ENCODE results near the gene PSG7.
"Not testable (repeated sequence)": the region's sequence is repeated elsewhere in the genome, so short reads cannot be mapped to it uniquely, and the experiment has no call there.

Gene PSG7

DNA sequence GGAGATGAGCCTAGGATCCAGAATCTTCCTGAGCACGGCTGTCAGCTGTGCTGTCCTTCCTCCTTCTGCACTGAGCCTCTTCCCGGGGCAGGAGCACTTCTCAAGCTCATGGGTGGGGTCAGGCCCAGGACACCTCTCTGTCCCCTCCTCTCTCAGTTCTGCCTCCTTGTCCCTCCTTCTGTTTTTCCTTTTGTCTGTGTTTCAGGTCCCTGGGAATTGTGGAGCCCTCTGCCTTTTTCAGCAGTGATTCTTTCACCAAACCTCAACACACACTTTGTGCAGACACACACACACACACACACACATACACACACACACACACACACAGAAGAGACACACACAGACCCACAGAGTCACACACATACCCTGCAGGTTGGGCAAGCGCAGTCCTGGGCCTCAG is at the start of gene PSG7:
Gene PSG7 (minus strand): TSS at position 101 of the 400 bp plus-strand sequence. CDS start 131 bp downstream, outside the sequence.
- H3K4me3 Mint-ChIP-seq, H3K27ac Mint-ChIP-seq, H3K9me3 Mint-ChIP-seq, H3K4me1 Mint-ChIP-seq, H3K36me3 Mint-ChIP-seq: not testable (repeated sequence)
- peaks cover 11% of the 10 kb centered on the region for H3K27me3 Mint-ChIP-seq

GRCh38 chr19:42985588-42985987 is 48.6 kb upstream of the PSG7 start:
- H3K27me3 Mint-ChIP-seq = peaks cover 18% of the 10 kb centered on the region
- peaks cover 3% of the 10 kb centered on the region for H3K36me3 Mint-ChIP-seq
- no peak overlapping the region for H3K4me3 Mint-ChIP-seq
- H3K4me1 Mint-ChIP-seq = no peaks in the 10 kb centered on the region
- no peak overlapping the region for H3K27ac Mint-ChIP-seq
- peaks cover 21% of the 10 kb centered on the region for H3K9me3 Mint-ChIP-seq

- Mint-ChIP-seq H3K9me3 (peaks cover 24% of the 10 kb centered on the region), H3K27me3 (peaks cover 13% of the 10 kb centered on the region)
- not testable (repeated sequence) for H3K4me3 Mint-ChIP-seq, H3K4me1 Mint-ChIP-seq, H3K27ac Mint-ChIP-seq, H3K36me3 Mint-ChIP-seq
Observed at GRCh38 chr19:42982111-42982510, 45.1 kb upstream of the PSG7 start.

- not testable (repeated sequence) for H3K4me1 Mint-ChIP-seq, H3K4me3 Mint-ChIP-seq, H3K27me3 Mint-ChIP-seq, H3K9me3 Mint-ChIP-seq, H3K36me3 Mint-ChIP-seq, H3K27ac Mint-ChIP-seq
Observed at GRCh38 chr19:42971451-42971850, 34.4 kb upstream of the PSG7 start.

DNA sequence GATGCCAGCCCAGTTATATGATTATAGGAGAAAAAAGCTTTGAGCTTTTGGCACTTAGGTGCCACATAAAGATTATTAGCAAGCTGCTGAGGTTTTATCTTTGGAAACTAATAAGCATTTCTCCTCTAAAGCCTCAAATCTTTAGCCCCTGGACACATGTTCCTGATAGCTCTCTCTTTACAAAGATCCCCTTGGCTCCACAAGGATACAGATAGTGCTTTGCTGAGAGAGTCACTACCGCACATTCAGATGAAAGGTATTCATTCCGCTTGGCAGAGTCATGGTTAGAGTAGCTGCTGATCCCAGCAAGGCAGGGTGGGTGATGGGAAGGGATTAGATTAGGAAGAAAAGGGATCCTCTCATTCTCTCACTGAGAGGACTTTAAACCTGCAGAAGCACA is 28.2 kb upstream of the PSG7 start:
- Mint-ChIP-seq H3K27me3 (peaks cover 1% of the 10 kb centered on the region), H3K27ac (no peak overlapping the region), H3K36me3 (no peaks in the 10 kb centered on the region), H3K9me3 (no peaks in the 10 kb centered on the region), H3K4me1 (no peaks in the 10 kb centered on the region), H3K4me3 (no peak overlapping the region)

DNA sequence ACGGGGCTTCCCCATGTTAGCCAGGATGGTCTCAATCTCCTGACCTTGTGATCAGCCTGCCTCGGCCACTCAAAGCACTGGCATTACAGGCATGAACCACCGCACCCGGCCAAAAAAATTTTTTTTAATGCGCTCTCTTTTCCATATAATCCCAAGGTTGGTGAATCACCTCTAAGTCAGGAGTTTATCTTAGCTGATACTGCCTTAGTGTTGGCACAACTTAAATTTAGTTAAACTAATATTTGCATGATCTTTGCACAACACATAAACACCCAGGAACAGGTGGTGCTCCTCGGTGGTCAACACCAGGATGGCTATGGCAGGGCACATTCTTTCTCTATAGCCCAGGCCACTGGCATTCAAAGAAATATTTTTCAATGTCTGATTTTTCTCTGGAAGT is 24.1 kb upstream of the PSG7 start:
- H3K36me3 Mint-ChIP-seq = no peaks in the 10 kb centered on the region
- no peaks in the 10 kb centered on the region for H3K4me1 Mint-ChIP-seq
- H3K27ac Mint-ChIP-seq = no peak overlapping the region
- no peaks in the 10 kb centered on the region for H3K9me3 Mint-ChIP-seq
- H3K27me3 Mint-ChIP-seq = peaks cover 6% of the 10 kb centered on the region
- no peak overlapping the region for H3K4me3 Mint-ChIP-seq

- H3K36me3 Mint-ChIP-seq, H3K27ac Mint-ChIP-seq, H3K9me3 Mint-ChIP-seq, H3K4me3 Mint-ChIP-seq, H3K4me1 Mint-ChIP-seq, H3K27me3 Mint-ChIP-seq: not testable (repeated sequence)
Observed at GRCh38 chr19:42952126-42952525, 15.1 kb upstream of the PSG7 start.

DNA sequence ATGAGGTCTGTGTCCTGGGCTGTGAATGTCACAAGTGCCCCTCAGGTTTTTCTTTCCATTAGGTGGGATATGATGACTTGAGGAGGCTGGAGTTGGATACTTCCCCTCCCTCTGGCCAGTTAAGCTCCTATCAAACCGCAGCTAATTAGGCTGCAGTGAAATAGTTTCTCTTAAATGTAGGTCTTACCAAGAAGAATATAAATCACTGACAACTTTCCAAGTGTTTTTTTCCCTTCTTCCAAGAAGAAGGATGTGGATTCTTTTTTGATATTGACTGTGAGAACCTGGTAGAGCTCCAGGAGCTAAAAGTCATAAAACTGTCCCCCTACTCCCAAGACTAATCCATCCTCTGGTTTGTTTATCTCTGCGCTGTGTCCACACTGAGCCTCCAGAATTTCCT is 14.5 kb upstream of the PSG7 start:
- H3K9me3 Mint-ChIP-seq, H3K27me3 Mint-ChIP-seq, H3K27ac Mint-ChIP-seq, H3K4me1 Mint-ChIP-seq, H3K36me3 Mint-ChIP-seq, H3K4me3 Mint-ChIP-seq: not testable (repeated sequence)

DNA sequence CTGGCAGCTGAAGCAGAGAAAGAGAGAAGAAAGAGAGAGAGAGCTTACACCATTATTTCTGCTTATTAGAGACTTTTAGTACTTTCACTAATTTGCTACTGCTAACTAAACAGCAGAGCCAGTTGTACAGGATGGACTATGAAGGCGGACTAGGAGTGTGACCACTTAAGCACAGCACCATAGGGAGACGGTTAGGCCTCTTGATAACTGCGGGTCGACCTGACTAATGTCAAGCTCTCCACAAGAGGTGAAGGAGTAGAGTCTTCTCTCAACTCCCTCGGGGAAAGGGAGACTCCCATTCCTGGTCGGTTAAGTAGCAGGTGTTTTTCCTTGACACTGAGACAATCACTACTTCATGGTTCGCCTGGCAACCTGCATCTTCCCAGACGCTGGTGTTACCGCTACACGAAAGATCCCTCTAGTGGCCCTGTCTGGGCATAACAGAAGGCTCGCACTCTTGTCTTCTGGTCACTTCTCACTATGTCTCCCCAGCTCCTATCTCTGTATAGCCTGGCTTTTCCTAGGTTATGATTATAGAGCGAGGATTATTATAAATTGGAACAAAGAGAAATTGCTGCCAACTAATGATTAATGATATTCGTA is 5.3 kb upstream of the PSG7 start:
- Mint-ChIP-seq H3K4me1 (no peaks in the 10 kb centered on the region), H3K27ac (no peak overlapping the region), H3K4me3 (no peak overlapping the region), H3K27me3 (peaks cover 21% of the 10 kb centered on the region), H3K9me3 (no peaks in the 10 kb centered on the region), H3K36me3 (no peaks in the 10 kb centered on the region)

- not testable (repeated sequence) for H3K27me3 Mint-ChIP-seq, H3K4me3 Mint-ChIP-seq, H3K36me3 Mint-ChIP-seq
Observed at GRCh38 chr19:42934726-42935125, 2.3 kb downstream of the PSG7 start.

DNA sequence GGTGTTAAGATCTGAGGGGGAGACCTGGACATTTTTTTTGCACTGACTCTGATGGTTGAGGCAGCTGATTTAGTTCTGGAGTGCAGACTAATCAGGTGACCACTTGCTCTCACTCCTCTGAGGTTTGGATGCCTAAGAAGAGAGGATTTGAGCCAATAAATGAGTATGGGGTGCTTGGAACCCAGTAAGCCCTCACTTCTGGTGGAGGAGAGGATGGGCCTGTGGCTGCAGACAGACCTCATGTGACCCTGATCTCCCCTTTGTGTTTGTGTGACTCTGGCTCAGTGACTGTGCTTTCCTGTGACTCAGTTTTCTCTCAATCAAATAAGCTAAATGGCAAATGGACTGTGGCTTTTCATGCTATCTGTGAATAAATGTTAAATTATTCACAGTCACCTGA is 2.8 kb downstream of the PSG7 start:
- not testable (repeated sequence) for H3K27ac Mint-ChIP-seq, H3K4me1 Mint-ChIP-seq, H3K9me3 Mint-ChIP-seq, H3K4me3 Mint-ChIP-seq, H3K36me3 Mint-ChIP-seq, H3K27me3 Mint-ChIP-seq

More at GRCh38 chr19:42934726-42935125, 2.3 kb downstream of the PSG7 start:
- not testable (repeated sequence) for H3K9me3 Mint-ChIP-seq, H3K4me1 Mint-ChIP-seq, H3K27ac Mint-ChIP-seq

GRCh38 chr19:42933412-42933811 is 3.6 kb downstream of the PSG7 start:
- not testable (repeated sequence) for H3K27me3 Mint-ChIP-seq, H3K4me1 Mint-ChIP-seq, H3K4me3 Mint-ChIP-seq, H3K27ac Mint-ChIP-seq, H3K9me3 Mint-ChIP-seq, H3K36me3 Mint-ChIP-seq

- H3K36me3 Mint-ChIP-seq, H3K27me3 Mint-ChIP-seq, H3K4me1 Mint-ChIP-seq, H3K4me3 Mint-ChIP-seq, H3K27ac Mint-ChIP-seq, H3K9me3 Mint-ChIP-seq: not testable (repeated sequence)
Observed at GRCh38 chr19:42932485-42933101, 4.4 kb downstream of the PSG7 start.

DNA sequence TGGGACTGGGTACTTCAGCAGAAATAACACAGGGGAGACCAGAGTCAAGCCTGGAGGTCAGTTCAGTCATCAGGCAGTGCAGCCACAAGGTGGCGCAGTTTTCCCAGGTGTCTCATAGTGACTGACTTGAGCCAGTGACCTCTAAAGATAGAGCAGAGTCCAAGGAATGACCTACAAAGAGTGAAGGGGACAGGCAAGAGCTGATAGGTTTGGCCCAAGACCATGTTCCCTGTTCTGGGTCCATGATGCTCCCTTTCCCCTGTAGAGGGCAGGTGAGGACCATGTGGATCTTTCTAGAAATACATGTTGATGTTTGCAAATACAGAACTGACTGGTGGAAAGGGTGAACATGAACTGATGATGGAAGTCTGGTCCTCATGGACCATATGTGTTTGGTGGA is 6.8 kb downstream of the PSG7 start:
- H3K9me3 Mint-ChIP-seq, H3K36me3 Mint-ChIP-seq, H3K4me3 Mint-ChIP-seq, H3K27ac Mint-ChIP-seq, H3K4me1 Mint-ChIP-seq: not testable (repeated sequence)
- peaks cover 11% of the 10 kb centered on the region for H3K27me3 Mint-ChIP-seq

DNA sequence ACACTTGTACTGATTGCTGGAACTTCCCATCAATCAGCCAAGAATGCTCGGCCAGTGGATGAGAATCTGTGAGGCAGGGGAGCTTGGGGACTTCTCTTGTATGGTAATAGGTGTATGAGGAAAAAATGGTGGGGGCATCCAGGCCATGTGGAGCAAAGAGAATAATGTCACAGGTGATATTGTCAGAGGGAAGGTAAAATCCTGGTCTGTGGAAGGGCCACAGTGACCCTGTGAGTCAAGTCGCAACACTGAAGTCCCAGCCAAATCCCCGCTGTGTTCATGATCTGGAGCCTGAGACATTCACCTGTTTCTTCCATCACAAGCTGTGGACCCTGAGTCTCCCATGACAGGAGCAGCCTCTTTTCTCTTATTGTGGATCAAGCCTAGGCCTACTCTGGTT is 8.1 kb downstream of the PSG7 start:
- Mint-ChIP-seq H3K4me1 (no peaks in the 10 kb centered on the region), H3K9me3 (no peaks in the 10 kb centered on the region), H3K4me3 (no peak overlapping the region), H3K36me3 (no peaks in the 10 kb centered on the region), H3K27me3 (peaks cover 11% of the 10 kb centered on the region), H3K27ac (no peak overlapping the region)

DNA sequence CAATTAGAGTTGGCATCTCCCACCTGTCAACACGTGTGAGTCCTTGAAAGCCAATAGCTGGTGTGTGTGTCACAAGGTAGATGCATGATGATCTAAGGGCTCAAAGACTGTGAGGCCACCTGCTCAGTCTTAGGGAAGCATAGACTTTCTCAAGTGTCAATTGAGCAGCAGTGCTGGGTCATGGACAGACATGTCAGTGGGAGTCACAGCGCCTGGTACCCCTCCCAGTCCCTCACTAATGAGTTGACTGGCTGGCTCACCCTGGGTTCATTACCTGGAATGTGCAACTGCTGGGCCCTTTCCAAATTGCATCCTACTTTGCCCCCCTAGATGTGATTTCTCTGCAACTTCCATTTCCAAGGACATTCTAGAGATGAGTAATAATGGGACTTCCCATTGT is 10.2 kb downstream of the PSG7 start:
- H3K36me3 Mint-ChIP-seq = no peaks in the 10 kb centered on the region
- no peaks in the 10 kb centered on the region for H3K4me1 Mint-ChIP-seq
- H3K9me3 Mint-ChIP-seq = no peaks in the 10 kb centered on the region
- no peak overlapping the region for H3K27ac Mint-ChIP-seq
- no peak overlapping the region for H3K4me3 Mint-ChIP-seq
- peaks cover 16% of the 10 kb centered on the region for H3K27me3 Mint-ChIP-seq

- peaks cover 17% of the 10 kb centered on the region for H3K27me3 Mint-ChIP-seq
- not testable (repeated sequence) for H3K36me3 Mint-ChIP-seq, H3K4me1 Mint-ChIP-seq, H3K27ac Mint-ChIP-seq, H3K9me3 Mint-ChIP-seq, H3K4me3 Mint-ChIP-seq
Observed at GRCh38 chr19:42923106-42923505, 13.9 kb downstream of the PSG7 start.
